ENCODE data around the gene FAM120B.
"Not testable (repeated sequence)": the region's sequence is repeated elsewhere in the genome, so short reads cannot be mapped to it uniquely, and the experiment has no call there.

Gene FAM120B

DNA sequence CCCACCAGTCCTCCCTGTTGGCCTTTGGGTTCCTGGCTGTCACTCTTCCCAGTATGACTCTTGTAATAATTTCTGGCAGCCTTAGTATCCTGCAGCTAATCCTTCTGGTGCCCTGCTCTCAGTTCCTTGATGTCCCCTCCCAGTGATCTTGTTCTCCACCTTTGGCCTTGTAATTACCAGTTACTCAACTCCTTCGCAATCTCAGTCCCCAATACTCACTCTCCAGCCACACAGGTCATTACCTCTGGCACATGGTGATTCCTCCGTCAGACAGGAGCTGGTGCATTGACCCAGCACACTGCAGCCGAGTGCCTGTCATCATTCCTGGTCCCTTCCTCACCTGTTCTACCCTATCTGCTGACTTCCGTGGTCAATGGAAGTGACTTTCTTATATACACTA lies 101.4 kb downstream of the FAM120B start:
- peak; percentile 4 for FAIRE-seq

DNA sequence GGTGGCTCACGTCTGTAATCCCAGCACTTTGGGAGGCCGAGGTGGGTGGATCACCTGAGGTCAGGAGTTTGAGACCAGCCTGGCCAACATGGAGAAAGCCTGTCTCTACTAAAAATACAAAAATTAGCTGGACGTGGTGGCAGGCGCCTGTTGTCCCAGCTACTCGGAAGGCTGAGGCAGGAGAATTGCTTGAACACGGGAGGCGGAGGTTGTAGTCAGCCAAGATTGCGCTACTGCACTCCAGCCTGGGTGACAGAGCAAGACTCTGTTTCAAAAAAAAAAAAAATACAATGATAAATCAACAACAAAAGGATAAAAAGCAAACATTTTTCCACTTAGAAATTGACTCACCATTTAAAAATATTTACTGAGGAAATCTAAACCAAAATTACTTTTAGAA lies 103.2 kb downstream of the FAM120B start:
- DNase-seq (ENCODE audit: insufficient read length, low spot score); FAIRE-seq: not testable (repeated sequence)

More for the DNA sequence above, 101.4 kb downstream of the FAM120B start:
- no peak for DNase-seq (ENCODE audit: insufficient read length, low spot score)

DNA sequence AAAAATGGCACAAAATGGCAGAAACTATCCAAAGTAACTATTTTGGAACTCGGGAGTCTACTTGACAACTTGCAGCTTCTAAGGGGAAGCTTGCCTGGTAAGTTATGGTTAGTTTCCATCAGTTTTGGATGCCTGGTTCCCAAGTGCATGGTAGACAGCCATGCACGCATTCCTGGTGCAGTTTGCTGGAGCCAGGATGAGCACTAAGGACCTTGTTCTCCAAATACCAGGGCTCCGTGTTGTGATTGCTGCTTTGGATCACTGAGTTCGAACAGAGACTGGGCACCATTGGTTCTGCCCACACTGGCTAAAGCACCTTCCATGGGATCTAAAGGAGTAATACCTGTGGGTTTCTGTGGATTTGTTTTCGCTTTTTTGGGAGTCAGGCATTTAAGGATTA lies 103.7 kb downstream of the FAM120B start:
- DNase-seq (ENCODE audit: insufficient read length, low spot score) (no peak), FAIRE-seq (no peak)

- no peak for FAIRE-seq
- no peak for DNase-seq (ENCODE audit: insufficient read length, low spot score)
These were observed 108.8 kb downstream of the FAM120B start for GRCh38 chr6:170415318-170415717.

DNA sequence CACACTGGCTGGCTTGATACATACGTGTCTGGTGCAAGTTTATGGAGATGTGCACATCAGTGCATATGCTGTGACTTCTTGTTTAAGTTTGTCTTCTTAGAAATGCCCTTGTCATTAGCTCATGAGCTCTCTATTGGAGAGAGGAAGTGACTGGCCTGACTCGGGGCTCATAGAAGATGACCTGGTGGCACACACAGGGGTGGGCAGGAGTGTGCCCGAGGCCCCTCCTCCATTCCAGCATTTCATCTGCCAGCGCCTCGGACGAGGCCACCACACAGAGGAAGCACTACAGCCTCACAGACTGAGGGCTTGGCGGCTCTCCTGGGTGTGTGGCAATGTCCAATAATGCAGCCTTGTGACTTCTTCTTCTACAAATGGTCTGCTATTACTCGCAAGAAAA lies 109.7 kb downstream of the FAM120B start:
- DNase-seq (ENCODE audit: insufficient read length, low spot score) (no peak), FAIRE-seq (no peak)

DNA sequence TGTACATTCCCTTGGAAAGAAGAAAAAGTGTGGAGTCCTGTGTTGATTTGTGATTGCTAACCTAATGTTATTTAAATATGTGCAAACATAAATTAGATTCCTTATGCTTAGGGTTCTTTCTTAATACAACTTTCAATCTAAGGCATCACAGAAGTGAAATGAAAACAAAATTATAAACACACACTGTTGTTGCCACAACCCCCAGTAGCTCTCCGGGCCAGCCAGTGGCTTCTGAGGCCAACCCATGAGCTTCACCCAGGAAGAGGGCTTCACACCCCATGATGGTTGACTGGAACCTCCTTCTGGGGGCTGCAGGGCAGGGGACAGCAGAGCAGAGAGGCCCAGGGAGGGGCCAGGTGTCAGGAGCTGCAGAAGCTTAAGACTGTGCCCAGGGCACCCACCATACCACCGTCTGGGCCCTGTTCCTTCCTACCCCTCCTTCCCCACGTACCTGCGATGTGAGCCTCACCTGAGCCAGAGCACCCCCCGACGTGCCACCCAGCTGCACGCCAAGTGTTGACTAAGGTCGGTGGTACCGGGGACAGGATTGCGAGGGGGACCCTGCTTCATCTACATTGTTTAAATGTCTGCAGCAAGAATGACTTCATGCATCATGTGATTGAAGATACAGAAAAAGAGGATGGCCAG lies 110.5 kb downstream of the FAM120B start:
- no peak for FAIRE-seq

DNA sequence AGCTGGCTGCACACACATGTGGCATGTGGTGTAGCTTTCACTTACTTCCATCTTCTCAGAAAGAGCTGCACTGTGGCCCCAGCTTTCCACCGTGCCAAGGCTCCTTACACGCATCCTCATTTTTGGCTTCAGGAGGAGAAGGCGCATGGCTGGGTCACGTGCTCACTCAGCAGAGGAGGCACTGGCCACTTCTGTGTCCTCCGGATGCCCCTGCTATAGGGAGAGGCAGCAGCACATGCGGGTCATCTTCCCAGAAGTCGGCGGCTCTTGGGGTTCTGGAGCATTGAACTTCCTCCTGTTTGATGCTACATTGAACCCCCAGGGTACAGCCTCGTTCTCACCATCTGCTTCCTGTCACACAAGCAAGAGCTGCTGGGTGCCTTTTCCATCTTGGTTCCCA lies 111.3 kb downstream of the FAM120B start:
- FAIRE-seq (no peak), DNase-seq (ENCODE audit: insufficient read length, low spot score) (no peak)

More for the DNA sequence above, 110.5 kb downstream of the FAM120B start:
- DNase-seq (ENCODE audit: insufficient read length, low spot score), result no peak

DNA sequence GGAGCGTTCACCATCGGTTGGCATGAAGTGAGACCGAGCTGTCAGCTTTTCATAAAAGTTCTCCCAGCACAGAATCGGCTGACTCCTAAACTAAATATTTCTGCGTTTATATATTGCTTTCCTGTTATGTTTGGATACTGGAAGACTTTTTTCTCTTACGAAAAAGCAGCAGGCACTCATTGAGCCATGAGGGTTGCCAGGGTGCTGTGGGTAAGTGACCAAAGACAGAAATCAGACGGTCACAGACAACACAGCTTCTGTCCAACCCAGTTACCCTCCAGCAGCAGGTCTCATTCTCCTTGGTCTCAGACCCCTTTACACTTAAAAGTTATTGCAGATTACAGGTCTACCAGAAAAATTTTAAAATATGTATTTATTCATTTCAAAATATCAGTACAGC lies 113.7 kb downstream of the FAM120B start:
- FAIRE-seq, result no peak

DNA sequence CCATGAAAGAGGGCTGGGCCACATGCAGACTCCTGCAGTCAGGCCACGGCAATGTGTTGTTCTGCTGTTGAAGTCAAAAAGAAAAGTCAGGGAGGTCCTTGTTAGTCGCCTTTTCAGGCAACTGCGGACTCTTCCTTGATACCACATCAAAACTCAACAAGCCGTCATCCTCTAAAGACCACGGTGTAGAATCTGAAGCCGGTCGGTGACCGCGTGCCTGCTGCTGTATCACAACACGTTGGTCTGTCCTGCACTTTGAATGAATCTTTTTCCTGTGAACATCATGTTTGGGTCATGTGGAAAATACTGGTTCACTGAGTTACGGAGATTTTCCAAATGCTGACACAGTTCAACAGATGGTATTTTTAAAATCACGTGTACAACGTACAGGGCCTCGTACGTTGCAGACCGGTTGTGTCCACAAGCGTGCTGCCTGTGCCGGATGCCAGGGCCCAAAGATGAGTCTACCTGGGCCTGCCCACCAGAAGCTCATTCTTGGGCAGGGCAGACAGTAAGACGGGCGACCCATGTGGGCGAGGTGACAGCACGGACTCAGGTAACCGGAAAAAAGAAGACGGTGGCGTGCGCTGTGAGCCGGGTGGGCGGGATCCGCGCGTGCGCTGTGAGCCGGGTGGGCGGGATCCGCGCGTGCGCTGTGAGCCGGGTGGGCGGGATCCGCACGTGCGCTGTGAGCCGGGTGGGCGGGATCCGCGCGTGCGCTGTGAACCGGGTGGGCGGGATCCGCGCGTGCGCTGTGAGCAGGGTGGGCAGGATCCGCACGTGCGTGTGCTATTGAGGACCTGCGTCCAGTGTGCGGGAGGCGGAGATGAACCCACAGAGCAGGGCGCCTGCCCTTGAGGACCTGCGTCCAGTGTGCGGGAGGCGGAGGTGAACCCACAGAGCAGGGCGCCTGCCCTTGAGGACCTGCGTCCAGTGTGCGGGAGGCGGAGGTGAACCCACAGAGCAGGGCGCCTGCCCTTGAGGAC lies 114.5 kb downstream of the FAM120B start:
- no peak for DNase-seq (ENCODE audit: insufficient read length, low spot score)
- peak; percentile 23 for FAIRE-seq

More for the DNA sequence above, 113.7 kb downstream of the FAM120B start:
- no peak for DNase-seq (ENCODE audit: insufficient read length, low spot score)

DNA sequence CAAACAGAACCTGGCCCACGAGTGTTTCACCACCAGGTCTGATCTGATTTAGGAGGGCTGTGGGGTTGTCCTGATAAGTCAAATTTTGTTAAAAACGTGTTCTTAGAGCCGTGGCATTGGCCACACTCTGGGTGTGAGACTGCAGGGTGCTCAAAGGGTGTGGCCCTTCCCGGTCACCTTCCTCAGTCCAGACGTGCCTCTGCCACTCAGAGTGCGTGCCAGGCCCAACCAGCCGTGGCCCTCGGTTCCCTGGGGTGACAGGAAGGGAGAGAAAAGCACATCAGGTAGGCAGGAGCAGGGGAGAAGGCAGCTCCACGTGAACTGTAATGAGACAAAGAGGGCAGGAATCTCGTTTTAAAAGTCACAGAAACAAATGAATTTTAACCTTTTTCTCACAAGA lies 115.4 kb downstream of the FAM120B start:
- FAIRE-seq (no peak), DNase-seq (ENCODE audit: insufficient read length, low spot score) (no peak)

DNA sequence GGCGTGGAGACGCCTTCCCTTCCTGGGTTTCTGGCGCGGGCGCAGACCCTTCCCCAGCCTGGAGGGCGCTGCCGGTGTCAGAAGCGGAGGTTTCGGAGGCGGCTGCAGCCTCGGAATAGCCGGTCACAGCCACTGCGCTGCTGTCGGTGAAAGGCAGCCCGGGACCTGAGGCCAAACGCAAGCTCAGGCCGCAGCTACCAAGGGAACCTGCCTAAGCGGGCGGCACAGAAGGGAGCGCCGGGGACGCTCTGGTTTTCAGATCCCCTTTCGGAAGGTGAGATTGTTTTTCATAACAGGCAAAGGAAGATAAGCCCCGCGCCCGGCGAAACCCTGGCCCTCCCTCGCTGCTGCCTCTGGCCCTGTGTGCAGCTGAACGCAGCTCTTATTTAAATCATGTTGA lies 116.5 kb downstream of the FAM120B start:
- FAIRE-seq, result no peak

DNA sequence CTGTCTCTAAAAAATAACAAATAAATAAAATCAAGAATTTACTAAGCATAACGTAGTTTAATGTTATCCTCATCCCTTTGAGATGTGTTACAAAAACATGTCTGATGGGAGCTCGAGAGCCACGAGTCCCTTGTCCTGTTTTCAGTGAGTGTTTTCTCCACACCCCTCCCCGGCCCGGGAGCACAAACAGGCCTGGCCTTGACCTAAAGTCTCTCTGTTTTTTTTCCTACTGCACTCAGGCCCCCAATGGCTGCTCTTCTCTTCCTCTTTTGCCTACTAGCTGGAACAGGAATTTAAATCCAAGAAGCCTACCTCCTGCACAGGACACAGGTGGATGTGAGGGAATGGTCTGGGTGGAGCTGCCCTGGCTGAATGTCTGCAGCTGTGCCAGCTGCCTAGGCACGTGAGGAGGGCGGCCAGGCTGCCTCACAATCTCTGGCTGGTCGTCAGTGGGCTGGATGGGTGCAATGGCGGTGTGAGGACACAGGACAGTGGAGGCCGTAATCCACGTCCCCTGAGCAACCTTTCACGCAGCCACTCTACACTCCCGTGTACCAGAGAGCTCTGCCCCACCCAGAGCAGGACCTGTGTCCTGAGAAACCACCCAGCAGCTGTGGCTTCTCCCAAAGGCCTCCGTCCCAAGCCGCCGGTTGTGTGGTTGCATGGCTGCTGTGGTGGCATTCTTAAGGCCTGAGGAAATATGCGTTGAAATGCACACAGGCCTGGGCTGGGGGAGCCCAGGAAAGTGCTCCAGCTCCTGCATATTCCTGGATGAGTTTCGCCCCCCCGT lies 117.5 kb downstream of the FAM120B start:
- DNase-seq (ENCODE audit: insufficient read length, low spot score) (no peak), FAIRE-seq (no peak)

More for the DNA sequence above, 116.5 kb downstream of the FAM120B start:
- no peak for DNase-seq (ENCODE audit: insufficient read length, low spot score)

GRCh38 chr6:170424604-170425126 lies 118.1 kb downstream of the FAM120B start:
- FAIRE-seq (no peak), DNase-seq (ENCODE audit: insufficient read length, low spot score) (no peak)

DNA sequence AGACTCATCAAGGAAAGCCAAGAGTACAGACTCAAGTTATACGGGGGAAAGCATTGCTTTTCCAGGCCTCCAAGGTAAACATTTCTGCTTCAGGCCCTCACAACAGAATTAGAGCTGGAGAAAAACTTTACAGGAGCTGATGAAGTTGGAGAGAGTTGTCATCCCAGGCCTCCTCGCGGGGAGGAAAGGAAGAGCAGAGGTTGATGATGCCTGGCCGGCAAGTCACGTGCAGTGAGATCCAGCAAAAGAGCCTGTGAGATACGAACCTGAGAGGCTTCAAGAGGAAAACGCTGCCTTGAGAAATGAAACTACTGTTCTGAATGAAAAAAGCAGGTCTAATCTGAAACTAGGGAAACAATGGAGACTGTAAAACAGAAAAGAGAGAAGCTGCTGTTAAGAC lies 122.9 kb downstream of the FAM120B start:
- DNase-seq (ENCODE audit: insufficient read length, low spot score) (no peak), FAIRE-seq (no peak)

DNA sequence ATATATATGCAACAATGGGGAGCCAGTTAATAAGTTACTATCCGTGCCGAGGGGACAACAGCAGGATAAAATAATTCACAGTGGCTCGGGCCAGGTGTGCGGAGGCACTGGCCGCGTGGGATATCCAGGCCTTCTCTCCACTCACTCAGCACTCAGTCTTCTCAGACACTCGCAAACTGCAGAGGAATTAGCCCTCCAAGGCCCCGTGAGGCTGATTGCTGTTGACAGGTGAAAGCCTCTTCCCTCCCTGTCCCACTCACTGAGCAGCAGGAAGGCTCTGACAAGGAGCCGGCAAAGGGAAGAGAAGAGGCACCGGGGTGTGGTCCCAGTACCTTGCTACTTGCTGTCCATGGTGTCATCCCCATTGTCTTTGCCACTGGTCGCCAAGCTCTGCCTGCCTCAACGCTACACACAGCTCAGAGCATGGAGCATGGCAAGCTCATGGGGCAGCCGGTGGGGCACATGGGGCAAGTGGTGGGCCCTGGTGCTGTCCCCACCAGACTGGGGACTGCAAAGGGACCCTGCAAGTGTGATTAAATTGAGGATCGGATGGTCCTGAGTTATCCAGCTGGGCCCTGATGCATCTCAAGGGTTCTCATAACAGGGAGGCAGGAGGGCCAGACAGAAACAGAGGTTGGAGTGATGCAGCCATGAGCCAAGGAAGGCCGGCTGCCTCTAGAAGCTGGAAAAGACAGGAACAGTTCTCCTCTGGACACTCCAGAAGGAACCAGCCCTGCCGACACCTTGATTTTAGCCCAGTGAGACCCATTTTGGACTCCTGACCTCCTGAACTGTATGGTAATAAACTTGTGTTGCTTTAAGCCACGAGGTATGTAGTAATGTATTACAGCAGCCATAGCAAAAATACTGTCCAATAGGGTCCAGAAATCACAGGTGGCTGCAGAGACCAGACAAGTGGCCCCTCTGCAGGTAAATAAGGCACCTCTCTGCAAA lies 126.9 kb downstream of the FAM120B start:
- FAIRE-seq (no peak), DNase-seq (ENCODE audit: insufficient read length, low spot score) (no peak)

- FAIRE-seq, result peak; percentile 58
- peak; percentile 56 for DNase-seq (ENCODE audit: insufficient read length, low spot score)
These were observed 127.7 kb downstream of the FAM120B start for GRCh38 chr6:170434117-170434820.

DNA sequence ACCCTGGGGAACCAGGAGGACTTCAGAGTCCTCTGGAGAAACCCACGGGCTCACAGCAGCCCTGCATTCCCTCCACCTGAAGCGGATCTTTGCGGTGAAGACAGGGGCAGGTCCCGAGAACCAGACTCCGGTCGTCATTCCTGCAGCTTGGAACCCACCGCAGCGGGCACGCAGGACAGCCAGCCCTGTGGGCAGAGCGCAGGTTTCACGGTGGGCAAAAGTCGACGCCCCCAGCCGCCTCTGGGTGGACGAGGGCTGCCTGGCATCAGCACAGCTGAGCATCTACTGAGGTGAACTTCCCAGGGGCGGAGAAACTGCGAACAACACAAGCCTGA lies 128.2 kb downstream of the FAM120B start:
- DNase-seq (ENCODE audit: insufficient read length, low spot score) (no peak), FAIRE-seq (no peak)

DNA sequence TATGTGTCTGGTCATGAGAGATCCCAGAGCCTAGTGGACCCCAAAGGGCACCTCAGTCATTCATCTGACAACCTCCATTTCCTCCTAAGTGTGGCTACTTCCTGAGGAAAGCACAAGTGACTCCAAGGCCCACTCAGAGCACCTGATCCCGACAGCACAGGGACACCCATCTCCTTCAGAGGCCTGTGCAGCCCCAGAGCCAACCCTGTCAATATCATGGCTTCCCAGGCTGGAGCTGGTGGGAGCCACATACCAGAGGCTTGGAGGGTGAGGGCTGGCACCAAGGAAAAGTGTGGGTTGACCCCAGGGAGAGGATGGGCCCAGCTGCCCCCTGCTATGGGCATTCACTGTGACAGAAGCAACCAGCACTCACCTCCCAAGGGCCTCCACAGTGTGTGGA lies 129.2 kb downstream of the FAM120B start:
- DNase-seq (ENCODE audit: insufficient read length, low spot score) (no peak), FAIRE-seq (no peak)

GRCh38 chr6:170436209-170436809 lies 129.8 kb downstream of the FAM120B start:
- FAIRE-seq (no peak), DNase-seq (ENCODE audit: insufficient read length, low spot score) (no peak)
